AG10803 (cell line): ENCODE results near the gene ARHGAP22.

Experiments used
- DNase-seq: peaks from one replicate; pipeline ENCODE4 v3.0.0; 2010; ENCODE audit warnings: low read depth
- H3K4me3 ChIP-seq: 2 replicates; pipeline ENCODE4 v1.5.1; 2011; ENCODE audit warnings: mild to moderate bottlenecking, low read length, control low read depth
- TF ChIP-seq, protein P1 (sequence below): conservative IDR thresholded peaks from 2 replicates; pipeline ENCODE4 v1.5.1; 2011; ENCODE audit warnings: mild to moderate bottlenecking, low read length, control low read depth, inconsistent platforms

ARHGAP22 gene

DNA sequence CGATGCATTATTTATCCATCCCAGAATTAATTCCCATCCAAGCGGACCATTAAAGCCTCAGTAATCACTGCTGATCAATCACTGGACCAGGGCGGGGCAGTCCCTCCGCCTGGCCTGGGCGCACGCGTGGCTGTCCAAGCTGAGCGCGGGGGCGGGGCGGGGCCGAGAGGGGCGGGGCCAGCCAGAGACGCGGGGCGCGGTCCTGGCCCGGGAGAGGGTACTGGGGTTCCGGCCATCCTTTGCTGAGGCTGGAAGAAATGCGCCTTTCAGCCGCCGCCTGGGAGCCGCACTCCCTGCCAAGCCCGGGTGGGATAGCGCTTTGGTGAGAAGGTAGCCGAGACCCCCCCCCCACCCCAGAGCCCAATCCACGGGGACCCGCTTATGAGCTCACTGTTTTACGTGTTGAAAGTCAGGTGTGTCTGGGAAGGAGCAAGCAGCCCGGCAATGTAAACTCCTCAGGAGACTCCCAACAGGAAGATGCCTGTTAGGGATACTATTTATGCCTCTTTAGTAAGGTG lies at the start of gene ARHGAP22:
TSS of gene ARHGAP22 (minus strand) at position 83 of the 518 bp plus-strand sequence. CDS start 277 bp downstream, outside the sequence.
- peak within 1 kb of the TSS; percentile 86 for H3K4me3 ChIP-seq
- TF ChIP-seq, protein P1, sequence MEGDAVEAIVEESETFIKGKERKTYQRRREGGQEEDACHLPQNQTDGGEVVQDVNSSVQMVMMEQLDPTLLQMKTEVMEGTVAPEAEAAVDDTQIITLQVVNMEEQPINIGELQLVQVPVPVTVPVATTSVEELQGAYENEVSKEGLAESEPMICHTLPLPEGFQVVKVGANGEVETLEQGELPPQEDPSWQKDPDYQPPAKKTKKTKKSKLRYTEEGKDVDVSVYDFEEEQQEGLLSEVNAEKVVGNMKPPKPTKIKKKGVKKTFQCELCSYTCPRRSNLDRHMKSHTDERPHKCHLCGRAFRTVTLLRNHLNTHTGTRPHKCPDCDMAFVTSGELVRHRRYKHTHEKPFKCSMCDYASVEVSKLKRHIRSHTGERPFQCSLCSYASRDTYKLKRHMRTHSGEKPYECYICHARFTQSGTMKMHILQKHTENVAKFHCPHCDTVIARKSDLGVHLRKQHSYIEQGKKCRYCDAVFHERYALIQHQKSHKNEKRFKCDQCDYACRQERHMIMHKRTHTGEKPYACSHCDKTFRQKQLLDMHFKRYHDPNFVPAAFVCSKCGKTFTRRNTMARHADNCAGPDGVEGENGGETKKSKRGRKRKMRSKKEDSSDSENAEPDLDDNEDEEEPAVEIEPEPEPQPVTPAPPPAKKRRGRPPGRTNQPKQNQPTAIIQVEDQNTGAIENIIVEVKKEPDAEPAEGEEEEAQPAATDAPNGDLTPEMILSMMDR = no peak
- DNase-seq = peak; percentile 34

DNA sequence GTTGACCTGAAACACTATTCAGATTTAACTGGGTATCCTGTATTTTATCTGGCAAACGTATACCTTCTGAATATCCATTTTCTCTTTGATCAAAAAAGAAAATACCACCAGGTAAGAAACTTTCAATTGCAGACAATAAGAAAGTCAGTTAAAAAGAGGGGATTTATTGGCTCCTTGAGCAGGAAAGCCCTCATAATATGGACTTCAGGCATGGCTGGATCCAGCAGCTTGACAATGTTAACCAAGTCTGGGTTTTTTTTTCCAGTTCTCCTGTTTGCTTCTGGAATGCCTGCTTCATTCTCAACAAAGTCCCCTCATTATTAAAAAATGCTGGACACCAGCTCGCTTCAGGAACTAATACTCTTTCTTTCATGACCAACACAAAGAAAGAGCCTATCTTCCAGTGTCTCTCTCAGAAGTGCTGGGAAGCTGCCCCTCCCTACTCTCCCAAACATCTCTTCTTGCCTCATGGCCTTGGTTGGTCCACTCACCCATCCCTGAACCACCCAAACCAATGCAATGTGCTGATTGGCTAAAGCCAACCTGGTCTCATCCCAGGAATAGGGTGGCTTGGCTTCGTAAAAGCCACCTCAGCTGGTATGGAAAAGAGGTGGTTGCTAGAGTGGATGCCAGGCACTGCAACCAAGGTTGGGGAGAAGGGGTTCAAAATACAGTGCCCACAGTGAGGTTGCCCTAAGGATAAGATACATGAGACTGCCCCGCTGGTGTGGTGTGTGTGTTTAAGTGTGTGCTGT lies 49.2 kb upstream of the ARHGAP22 start:
- H3K4me3 ChIP-seq = no peak overlapping the region
- DNase-seq = no peak
- TF ChIP-seq, protein P1 = no peak

GRCh38 chr10:48653347-48653746 lies 48.5 kb upstream of the ARHGAP22 start:
- TF ChIP-seq, protein P1 = no peak
- H3K4me3 ChIP-seq = no peak overlapping the region
- DNase-seq = no peak

DNA sequence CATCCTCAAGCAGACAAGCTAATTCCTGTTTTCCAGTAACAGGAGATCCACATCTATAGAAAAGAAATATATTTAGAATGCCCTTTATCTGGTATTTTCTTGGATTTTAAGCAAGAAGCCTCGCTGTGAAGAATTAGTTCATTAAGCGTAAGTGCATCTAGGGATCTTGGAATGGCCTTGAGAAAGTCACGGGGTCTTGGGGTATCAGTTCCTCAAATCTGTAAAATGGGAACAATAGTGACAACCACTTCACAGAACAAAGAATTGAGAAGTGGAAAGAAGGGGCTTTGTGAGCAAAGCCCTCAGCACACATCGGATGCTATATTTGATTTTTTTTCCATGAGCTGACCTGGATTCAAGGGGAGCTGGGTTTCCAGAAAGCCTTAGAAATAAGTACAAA lies 47.5 kb upstream of the ARHGAP22 start:
- no peak overlapping the region for H3K4me3 ChIP-seq
- TF ChIP-seq, protein P1 = no peak
- DNase-seq = no peak

GRCh38 chr10:48651839-48652238 lies 47.0 kb upstream of the ARHGAP22 start:
- no peak for DNase-seq
- H3K4me3 ChIP-seq = no peak overlapping the region
- TF ChIP-seq, protein P1 = no peak

- H3K4me3 ChIP-seq = no peak overlapping the region
- TF ChIP-seq, protein P1 = no peak
- DNase-seq = no peak
Measured at GRCh38 chr10:48651293-48651692, 46.4 kb upstream of the ARHGAP22 start.

DNA sequence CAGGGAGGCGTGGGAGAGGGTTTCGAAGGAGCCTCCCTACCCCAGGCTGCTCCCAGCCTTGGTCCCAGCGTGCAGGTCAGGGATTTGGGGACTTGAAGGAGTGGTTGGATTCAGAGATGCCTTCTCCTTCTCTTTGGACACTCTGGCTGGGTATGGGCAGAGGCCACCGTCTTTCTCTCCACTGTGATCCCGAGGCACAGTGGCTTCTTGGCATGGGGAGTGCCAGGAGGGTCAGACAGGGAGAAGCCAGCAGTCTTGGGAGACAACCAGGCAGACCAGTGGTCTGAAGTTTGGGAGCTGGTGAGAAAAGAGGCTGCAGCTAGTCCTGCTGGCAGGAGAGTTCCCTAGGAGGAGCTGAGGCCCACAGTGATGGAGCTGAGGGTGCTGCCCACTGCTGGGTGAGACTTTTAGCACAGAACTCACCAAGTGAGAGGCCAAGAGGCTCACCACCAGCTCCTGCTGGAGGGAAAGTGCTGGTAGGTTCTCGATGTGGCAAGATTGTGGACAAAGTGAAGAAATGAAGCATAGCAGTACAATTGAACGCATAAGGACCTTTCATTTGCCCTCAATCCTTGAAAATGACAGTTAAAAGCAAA lies 44.6 kb upstream of the ARHGAP22 start:
- no peak overlapping the region for H3K4me3 ChIP-seq
- DNase-seq = peak; percentile 36
- TF ChIP-seq, protein P1 = peak; percentile 48; the same call in 1 of the 2 replicates
